HEK293 (cell line): ENCODE results near the gene KRTAP5-9.

Experiments used
- CTCF ChIA-PET: fragments of 350-600 bp; formaldehyde crosslinking; extraction: SDS; loops from one replicate; lab custom pipeline; 2021; ENCODE audit warnings: antibody characterized with exemption; lab: Yijun Ruan, JAX
- POLR2A ChIA-PET: fragments of 300-600 bp; formaldehyde crosslinking; extraction: SDS; loops from one replicate; lab custom pipeline; 2020; ENCODE audit warnings: antibody characterized with exemption, inconsistent platforms; lab: Yijun Ruan, JAX
- H3K27ac ChIP-seq: fragments of 200-500 bp; sonication (Bioruptor generic); 2 replicates; pipeline ENCODE4 v1.5.1; 2014; ENCODE audit warnings: low read depth, low read length, control low read depth, inconsistent platforms; ENCODE audit errors: extremely low read depth
- H3K36me3 ChIP-seq, 2 experiments: fragments of 200-500 bp in 1 of 2; sonication (Bioruptor generic) in 1 of 2; 1 replicate in 1 of 2; 2 replicates in 1 of 2; pipeline ENCODE4 v1.5.1; 2014 to 2017; ENCODE audit warnings: inconsistent platforms in 2 of 2, low read length in 2 of 2; ENCODE audit not compliant: control insufficient read depth in 2 of 2, insufficient read depth in 1 of 2
- H3K4me1 ChIP-seq: fragments of 200-500 bp; sonication (Bioruptor generic); 2 replicates; pipeline ENCODE4 v1.5.1; 2014; ENCODE audit warnings: mild to moderate bottlenecking, low read length, inconsistent platforms; ENCODE audit not compliant: control insufficient read depth, insufficient read depth
- H3K4me3 ChIP-seq: 2 replicates; pipeline ENCODE4 v1.5.1; 2011; ENCODE audit warnings: low read depth, mild to moderate bottlenecking, control low read depth, low read length, moderate library complexity
- H3K9me3 ChIP-seq: fragments of 200-500 bp; sonication (Bioruptor generic); 2 replicates; pipeline ENCODE4 v1.5.1; 2014; ENCODE audit warnings: low read depth, low read length, inconsistent platforms; ENCODE audit not compliant: control insufficient read depth, insufficient read depth
- GFI1B ChIP-seq: fragments of 450-650 bp; formaldehyde crosslinking; IDR thresholded peaks from 2 replicates; pipeline ENCODE4 v1.5.1; 2016; ENCODE audit warnings: missing biosample characterization, missing genetic modification characterization
- HOXC10 ChIP-seq: sonication (generic); formaldehyde crosslinking; IDR thresholded peaks from 2 replicates; pipeline ENCODE4 v1.8.1; 2023; ENCODE audit warnings: mild to moderate bottlenecking, missing genetic modification reagents
- KLF1 ChIP-seq: fragments of 450-650 bp; formaldehyde crosslinking; IDR thresholded peaks from 2 replicates; pipeline ENCODE4 v1.5.1; 2016; ENCODE audit warnings: missing biosample characterization, missing genetic modification characterization
- KLF7 ChIP-seq: fragments of 450-650 bp; formaldehyde crosslinking; IDR thresholded peaks from 2 replicates; pipeline ENCODE4 v1.5.1; 2016; ENCODE audit warnings: missing biosample characterization, missing genetic modification characterization, borderline replicate concordance
- KLF9 ChIP-seq: fragments of 450-650 bp; formaldehyde crosslinking; IDR thresholded peaks from 2 replicates; pipeline ENCODE4 v1.5.1; 2016; ENCODE audit warnings: missing biosample characterization, missing genetic modification characterization, low read depth
- MYNN ChIP-seq: fragments of 450-650 bp; formaldehyde crosslinking; IDR thresholded peaks from 2 replicates; pipeline ENCODE4 v1.5.1; 2016; ENCODE audit warnings: missing biosample characterization, missing genetic modification characterization, borderline replicate concordance
- ZNF157 ChIP-seq: fragments of 450-650 bp; formaldehyde crosslinking; IDR thresholded peaks from 2 replicates; pipeline ENCODE4 v1.5.1; 2016; ENCODE audit warnings: missing biosample characterization, missing genetic modification characterization
- ZNF23 ChIP-seq: fragments of 450-650 bp; formaldehyde crosslinking; IDR thresholded peaks from 2 replicates; pipeline ENCODE4 v1.5.1; 2016; ENCODE audit warnings: missing biosample characterization, missing genetic modification characterization, borderline replicate concordance
- ZNF335 ChIP-seq: fragments of 450-650 bp; formaldehyde crosslinking; conservative IDR thresholded peaks from 2 replicates; pipeline ENCODE4 v1.5.1; 2016; ENCODE audit warnings: missing biosample characterization, missing genetic modification characterization
- ZNF362 ChIP-seq: fragments of 450-650 bp; formaldehyde crosslinking; IDR thresholded peaks from 2 replicates; pipeline ENCODE4 v1.5.1; 2016; ENCODE audit warnings: missing biosample characterization, missing genetic modification characterization
- ZNF48 ChIP-seq: fragments of 450-650 bp; formaldehyde crosslinking; IDR thresholded peaks from 2 replicates; pipeline ENCODE4 v1.5.1; 2016; ENCODE audit warnings: missing biosample characterization, missing genetic modification characterization
- ZNF501 ChIP-seq: fragments of 450-650 bp; formaldehyde crosslinking; IDR thresholded peaks from 2 replicates; pipeline ENCODE4 v1.5.1; 2016; ENCODE audit warnings: missing biosample characterization, missing genetic modification characterization
- ZNF610 ChIP-seq: fragments of 450-650 bp; formaldehyde crosslinking; IDR thresholded peaks from 2 replicates; pipeline ENCODE4 v1.5.1; 2016; ENCODE audit warnings: missing biosample characterization, missing genetic modification characterization, borderline replicate concordance
- ZNF660 ChIP-seq: fragments of 450-650 bp; IDR thresholded peaks from 2 replicates; pipeline ENCODE4 v1.5.1; 2018; ENCODE audit warnings: missing biosample characterization, mild to moderate bottlenecking, missing genetic modification characterization
- ZNF677 ChIP-seq: fragments of 450-650 bp; IDR thresholded peaks from 2 replicates; pipeline ENCODE4 v1.5.0; 2018; ENCODE audit warnings: missing biosample characterization, mild to moderate bottlenecking, missing genetic modification characterization, moderate library complexity
- ZNF747 ChIP-seq: fragments of 450-650 bp; formaldehyde crosslinking; IDR thresholded peaks from 2 replicates; pipeline ENCODE4 v1.5.1; 2016; ENCODE audit warnings: missing biosample characterization, missing genetic modification characterization
- ZNF843 ChIP-seq: fragments of 450-650 bp; formaldehyde crosslinking; IDR thresholded peaks from 2 replicates; pipeline ENCODE4 v1.5.1; 2016; ENCODE audit warnings: missing biosample characterization, missing genetic modification characterization
- TF ChIP-seq, protein P1 (sequence below): fragments of 450-650 bp; formaldehyde crosslinking; IDR thresholded peaks from 2 replicates; pipeline ENCODE4 v1.5.1; 2016; ENCODE audit warnings: missing biosample characterization, missing genetic modification characterization, borderline replicate concordance
- TF ChIP-seq, protein P2 (sequence below): fragments of 450-650 bp; formaldehyde crosslinking; IDR thresholded peaks from 2 replicates; pipeline ENCODE4 v1.5.1; 2016; ENCODE audit warnings: missing biosample characterization, missing genetic modification characterization

Gene KRTAP5-9

GRCh38 chr11:71499546-71499945, 48.7 kb upstream of the KRTAP5-9 start (continued):
- TF ChIP-seq, protein P1, sequence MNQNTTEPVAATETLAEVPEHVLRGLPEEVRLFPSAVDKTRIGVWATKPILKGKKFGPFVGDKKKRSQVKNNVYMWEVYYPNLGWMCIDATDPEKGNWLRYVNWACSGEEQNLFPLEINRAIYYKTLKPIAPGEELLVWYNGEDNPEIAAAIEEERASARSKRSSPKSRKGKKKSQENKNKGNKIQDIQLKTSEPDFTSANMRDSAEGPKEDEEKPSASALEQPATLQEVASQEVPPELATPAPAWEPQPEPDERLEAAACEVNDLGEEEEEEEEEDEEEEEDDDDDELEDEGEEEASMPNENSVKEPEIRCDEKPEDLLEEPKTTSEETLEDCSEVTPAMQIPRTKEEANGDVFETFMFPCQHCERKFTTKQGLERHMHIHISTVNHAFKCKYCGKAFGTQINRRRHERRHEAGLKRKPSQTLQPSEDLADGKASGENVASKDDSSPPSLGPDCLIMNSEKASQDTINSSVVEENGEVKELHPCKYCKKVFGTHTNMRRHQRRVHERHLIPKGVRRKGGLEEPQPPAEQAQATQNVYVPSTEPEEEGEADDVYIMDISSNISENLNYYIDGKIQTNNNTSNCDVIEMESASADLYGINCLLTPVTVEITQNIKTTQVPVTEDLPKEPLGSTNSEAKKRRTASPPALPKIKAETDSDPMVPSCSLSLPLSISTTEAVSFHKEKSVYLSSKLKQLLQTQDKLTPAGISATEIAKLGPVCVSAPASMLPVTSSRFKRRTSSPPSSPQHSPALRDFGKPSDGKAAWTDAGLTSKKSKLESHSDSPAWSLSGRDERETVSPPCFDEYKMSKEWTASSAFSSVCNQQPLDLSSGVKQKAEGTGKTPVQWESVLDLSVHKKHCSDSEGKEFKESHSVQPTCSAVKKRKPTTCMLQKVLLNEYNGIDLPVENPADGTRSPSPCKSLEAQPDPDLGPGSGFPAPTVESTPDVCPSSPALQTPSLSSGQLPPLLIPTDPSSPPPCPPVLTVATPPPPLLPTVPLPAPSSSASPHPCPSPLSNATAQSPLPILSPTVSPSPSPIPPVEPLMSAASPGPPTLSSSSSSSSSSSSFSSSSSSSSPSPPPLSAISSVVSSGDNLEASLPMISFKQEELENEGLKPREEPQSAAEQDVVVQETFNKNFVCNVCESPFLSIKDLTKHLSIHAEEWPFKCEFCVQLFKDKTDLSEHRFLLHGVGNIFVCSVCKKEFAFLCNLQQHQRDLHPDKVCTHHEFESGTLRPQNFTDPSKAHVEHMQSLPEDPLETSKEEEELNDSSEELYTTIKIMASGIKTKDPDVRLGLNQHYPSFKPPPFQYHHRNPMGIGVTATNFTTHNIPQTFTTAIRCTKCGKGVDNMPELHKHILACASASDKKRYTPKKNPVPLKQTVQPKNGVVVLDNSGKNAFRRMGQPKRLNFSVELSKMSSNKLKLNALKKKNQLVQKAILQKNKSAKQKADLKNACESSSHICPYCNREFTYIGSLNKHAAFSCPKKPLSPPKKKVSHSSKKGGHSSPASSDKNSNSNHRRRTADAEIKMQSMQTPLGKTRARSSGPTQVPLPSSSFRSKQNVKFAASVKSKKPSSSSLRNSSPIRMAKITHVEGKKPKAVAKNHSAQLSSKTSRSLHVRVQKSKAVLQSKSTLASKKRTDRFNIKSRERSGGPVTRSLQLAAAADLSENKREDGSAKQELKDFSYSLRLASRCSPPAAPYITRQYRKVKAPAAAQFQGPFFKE (tag by site-specific recombination), result no peak
- TF ChIP-seq ZNF610 (no peak), ZNF747 (no peak), ZNF677 (no peak)

DNA sequence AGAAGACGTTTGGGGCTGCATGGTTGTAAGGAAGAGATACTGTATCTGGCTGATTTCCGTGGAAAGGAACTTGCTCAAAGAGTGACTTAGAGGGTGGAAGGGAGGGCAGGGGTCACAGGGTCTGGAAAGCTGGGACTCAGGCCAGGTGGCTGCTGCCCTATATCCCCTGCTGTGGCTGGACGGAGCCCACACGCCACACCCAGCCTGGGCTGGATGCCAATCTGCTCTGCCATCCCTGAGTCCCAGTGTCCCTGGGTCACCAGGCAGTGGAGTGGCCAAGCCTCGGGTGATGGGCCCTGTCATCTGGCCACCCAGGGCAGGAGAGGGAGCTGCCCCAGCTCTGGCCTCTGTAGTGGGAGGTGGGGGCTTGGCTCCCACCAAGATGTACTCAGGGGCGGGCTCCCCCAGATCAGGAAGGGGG, 47.6 kb upstream of the KRTAP5-9 start:
- no peak overlapping the region for H3K4me3 ChIP-seq
- no peaks in the 10 kb centered on the region for H3K4me1 ChIP-seq
- no peak overlapping the region for H3K27ac ChIP-seq
- H3K9me3 ChIP-seq, result no peaks in the 10 kb centered on the region
- ChIA-PET CTCF (interaction anchor here (0.6 kb wide), 1 partner anchor 67 kb away, joined by 3 read pairs; no protein-coding TSS in a partner anchor), POLR2A (no interaction called here)
- peaks cover 0 to 57% of the 10 kb centered on the region in 2 experiments; a peak in 1 of 3 replicates for H3K36me3 ChIP-seq
- TF ChIP-seq MYNN (tag by site-specific recombination) (no peak), KLF7 (tag by site-specific recombination) (no peak), ZNF48 (no peak), GFI1B (tag by site-specific recombination) (no peak), ZNF23 (tag by site-specific recombination) (no peak), ZNF362 (tag by site-specific recombination) (no peak), ZNF610 (no peak), KLF9 (no peak), ZNF660 (tag by site-specific recombination) (no peak), ZNF335 (tag by site-specific recombination) (no peak), ZNF843 (tag by site-specific recombination) (no peak), KLF1 (tag by site-specific recombination) (no peak), ZNF157 (tag by site-specific recombination) (no peak), ZNF501 (tag by site-specific recombination) (no peak), HOXC10 (CRISPR knock-in tag) (no peak)
- TF ChIP-seq, protein P1 (tag by site-specific recombination), result no peak
- TF ChIP-seq, protein P2, sequence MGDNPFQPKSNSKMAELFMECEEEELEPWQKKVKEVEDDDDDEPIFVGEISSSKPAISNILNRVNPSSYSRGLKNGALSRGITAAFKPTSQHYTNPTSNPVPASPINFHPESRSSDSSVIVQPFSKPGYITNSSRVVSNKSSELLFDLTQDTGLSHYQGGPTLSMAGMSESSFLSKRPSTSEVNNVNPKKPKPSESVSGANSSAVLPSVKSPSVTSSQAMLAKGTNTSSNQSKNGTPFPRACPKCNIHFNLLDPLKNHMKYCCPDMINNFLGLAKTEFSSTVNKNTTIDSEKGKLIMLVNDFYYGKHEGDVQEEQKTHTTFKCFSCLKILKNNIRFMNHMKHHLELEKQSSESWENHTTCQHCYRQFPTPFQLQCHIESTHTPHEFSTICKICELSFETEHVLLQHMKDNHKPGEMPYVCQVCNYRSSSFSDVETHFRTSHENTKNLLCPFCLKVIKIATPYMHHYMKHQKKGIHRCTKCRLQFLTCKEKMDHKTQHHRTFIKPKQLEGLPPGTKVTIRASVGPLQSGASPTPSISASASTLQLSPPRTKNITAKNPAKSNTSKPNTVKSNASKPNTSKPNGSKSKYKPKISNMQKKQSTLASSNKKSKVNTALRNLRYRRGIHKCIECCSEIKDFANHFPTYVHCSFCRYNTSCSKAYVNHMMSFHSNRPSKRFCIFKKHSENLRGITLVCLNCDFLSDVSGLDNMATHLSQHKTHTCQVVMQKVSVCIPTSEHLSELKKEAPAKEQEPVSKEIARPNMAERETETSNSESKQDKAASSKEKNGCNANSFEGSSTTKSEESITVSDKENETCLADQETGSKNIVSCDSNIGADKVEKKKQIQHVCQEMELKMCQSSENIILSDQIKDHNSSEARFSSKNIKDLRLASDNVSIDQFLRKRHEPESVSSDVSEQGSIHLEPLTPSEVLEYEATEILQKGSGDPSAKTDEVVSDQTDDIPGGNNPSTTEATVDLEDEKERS (tag by site-specific recombination), result no peak
